ENCODE measurements around the gene HES4.

The HES4 gene

DNA sequence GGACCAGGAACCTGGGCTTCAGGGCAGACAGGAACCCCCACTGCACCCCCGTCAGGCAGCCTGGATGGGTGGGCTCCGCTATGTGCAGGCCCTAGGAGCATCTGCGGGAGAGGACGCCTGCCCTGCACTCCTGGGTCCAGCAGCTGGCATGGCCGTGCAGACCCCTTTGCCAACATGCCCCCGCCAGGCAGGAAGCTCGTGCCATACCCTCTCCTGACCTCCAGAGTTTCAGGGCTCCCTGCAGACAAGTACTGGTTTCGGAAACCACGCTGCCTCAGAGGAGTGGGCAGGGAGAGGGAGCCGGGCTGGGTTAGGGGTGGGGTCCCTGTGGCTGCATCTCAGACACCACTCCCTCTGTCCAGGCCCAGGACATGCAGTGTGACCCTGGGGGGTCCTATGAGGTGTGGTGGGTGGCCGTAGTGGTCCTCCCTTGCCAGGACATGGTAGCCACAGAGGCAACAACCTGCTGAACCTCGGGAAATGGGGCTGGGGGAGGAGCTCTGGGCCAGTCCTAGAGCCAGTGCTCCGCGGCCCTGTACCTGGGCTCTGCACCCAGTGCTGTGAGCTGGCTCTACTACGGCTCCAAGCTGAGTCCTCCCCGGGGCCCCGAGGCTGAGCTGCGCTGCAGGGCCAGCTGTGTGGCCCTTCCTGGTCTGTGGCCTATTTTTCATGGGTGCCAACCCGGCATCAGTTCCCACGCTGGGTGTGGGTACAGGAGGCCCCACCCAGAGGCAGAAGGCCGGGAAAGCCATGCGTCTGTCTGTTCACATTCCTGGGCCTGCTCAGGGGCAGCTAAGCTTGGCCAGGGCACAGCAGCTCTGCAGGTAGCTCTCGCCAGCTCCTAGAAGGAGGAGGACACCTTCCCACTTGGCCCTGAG lies 32.2 kb downstream of the HES4 start:
- H3K4me3 ChIP-seq (ENCODE audit: low read length) = no peak overlapping the region
- H3K9ac ChIP-seq (ENCODE audit: low read length) = no peak overlapping the region
- H3K27ac ChIP-seq (ENCODE audit: low read depth, low read length) = no peak overlapping the region
- no peaks in the 10 kb centered on the region for H3K4me1 ChIP-seq (ENCODE audit: control insufficient read depth, insufficient read depth, low read length)
- no peaks in the 10 kb centered on the region for H3K36me3 ChIP-seq (ENCODE audit: control insufficient read depth, insufficient read depth, low read length)
- H3K27me3 ChIP-seq (ENCODE audit: control insufficient read depth, insufficient read depth, low read length) = peaks cover 23% of the 10 kb centered on the region

GRCh38 chr1:966704-967300 lies 33.1 kb downstream of the HES4 start:
- H3K36me3 ChIP-seq (ENCODE audit: control insufficient read depth, insufficient read depth, low read length) = no peaks in the 10 kb centered on the region
- H3K27me3 ChIP-seq (ENCODE audit: control insufficient read depth, insufficient read depth, low read length) = peaks cover 20% of the 10 kb centered on the region
- no peak overlapping the region for H3K9ac ChIP-seq (ENCODE audit: low read length)
- H3K4me1 ChIP-seq (ENCODE audit: control insufficient read depth, insufficient read depth, low read length) = no peaks in the 10 kb centered on the region
- H3K4me3 ChIP-seq (ENCODE audit: low read length) = peak overlapping the region; percentile 78
- H3K27ac ChIP-seq (ENCODE audit: low read depth, low read length) = no peak overlapping the region

- Histone ChIP-seq H3K27ac (ENCODE audit: low read depth, low read length) (no peak within 1 kb of the TSS), H3K4me1 (ENCODE audit: control insufficient read depth, insufficient read depth, low read length) (no peaks in the 10 kb centered on the region), H3K27me3 (ENCODE audit: control insufficient read depth, insufficient read depth, low read length) (peaks cover 20% of the 10 kb centered on the region), H3K36me3 (ENCODE audit: control insufficient read depth, insufficient read depth, low read length) (no peaks in the 10 kb centered on the region), H3K9ac (ENCODE audit: low read length) (no peak within 1 kb of the TSS), H3K4me3 (ENCODE audit: low read length) (peak within 1 kb of the TSS; percentile 78)
Measured at GRCh38 chr1:966135-966703, 33.7 kb downstream of the HES4 start, which contains the start of gene PLEKHN1. TSS of gene PLEKHN1 (plus strand) at chr1:966482. CDS start at chr1:966532, 50 bp downstream.

GRCh38 chr1:965526-966134 lies 34.3 kb downstream of the HES4 start:
- H3K27ac ChIP-seq (ENCODE audit: low read depth, low read length) = no peak overlapping the region
- no peaks in the 10 kb centered on the region for H3K4me1 ChIP-seq (ENCODE audit: control insufficient read depth, insufficient read depth, low read length)
- peaks cover 17% of the 10 kb centered on the region for H3K27me3 ChIP-seq (ENCODE audit: control insufficient read depth, insufficient read depth, low read length)
- H3K9ac ChIP-seq (ENCODE audit: low read length) = no peak overlapping the region
- no peak overlapping the region for H3K4me3 ChIP-seq (ENCODE audit: low read length)
- H3K36me3 ChIP-seq (ENCODE audit: control insufficient read depth, insufficient read depth, low read length) = no peaks in the 10 kb centered on the region

DNA sequence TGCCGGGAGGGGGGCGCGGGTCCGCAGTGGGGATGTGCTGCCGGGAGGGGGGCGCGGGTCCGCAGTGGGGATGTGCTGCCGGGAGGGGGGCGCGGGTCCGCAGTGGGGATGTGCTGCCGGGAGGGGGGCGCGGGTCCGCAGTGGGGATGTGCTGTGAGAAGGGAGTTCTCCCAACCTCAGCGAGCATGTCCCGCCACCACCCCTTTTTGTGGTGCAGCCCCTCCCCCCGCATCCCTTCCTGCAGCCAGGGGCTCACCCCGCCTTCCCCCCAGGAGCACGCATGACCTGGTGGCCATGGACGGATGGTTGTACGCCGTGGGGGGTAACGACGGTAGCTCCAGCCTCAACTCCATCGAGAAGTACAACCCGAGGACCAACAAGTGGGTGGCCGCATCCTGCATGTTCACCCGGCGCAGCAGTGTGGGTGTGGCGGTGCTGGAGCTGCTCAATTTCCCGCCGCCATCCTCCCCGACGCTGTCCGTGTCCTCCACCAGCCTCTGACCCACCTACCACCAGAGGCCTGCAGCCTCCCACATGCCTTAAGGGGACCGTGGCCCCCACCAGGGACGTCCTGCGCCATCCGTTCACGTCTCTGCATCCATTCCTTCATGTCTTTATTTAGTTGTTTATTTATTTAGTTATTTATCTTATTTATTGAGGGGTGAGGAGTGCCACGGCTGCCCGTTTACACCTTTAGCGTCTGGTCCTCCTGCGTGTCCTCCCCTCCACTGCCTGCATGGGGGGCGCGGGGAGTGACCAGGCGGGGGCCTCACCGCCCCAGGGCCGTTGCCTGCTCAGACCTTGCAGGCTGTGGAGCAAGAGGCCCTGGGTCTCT lies 35.0 kb downstream of the HES4 start:
- Histone ChIP-seq H3K4me3 (ENCODE audit: low read length) (no peak overlapping the region), H3K36me3 (ENCODE audit: control insufficient read depth, insufficient read depth, low read length) (no peaks in the 10 kb centered on the region), H3K27me3 (ENCODE audit: control insufficient read depth, insufficient read depth, low read length) (peaks cover 11% of the 10 kb centered on the region), H3K4me1 (ENCODE audit: control insufficient read depth, insufficient read depth, low read length) (no peaks in the 10 kb centered on the region), H3K27ac (ENCODE audit: low read depth, low read length) (no peak overlapping the region), H3K9ac (ENCODE audit: low read length) (no peak overlapping the region)

DNA sequence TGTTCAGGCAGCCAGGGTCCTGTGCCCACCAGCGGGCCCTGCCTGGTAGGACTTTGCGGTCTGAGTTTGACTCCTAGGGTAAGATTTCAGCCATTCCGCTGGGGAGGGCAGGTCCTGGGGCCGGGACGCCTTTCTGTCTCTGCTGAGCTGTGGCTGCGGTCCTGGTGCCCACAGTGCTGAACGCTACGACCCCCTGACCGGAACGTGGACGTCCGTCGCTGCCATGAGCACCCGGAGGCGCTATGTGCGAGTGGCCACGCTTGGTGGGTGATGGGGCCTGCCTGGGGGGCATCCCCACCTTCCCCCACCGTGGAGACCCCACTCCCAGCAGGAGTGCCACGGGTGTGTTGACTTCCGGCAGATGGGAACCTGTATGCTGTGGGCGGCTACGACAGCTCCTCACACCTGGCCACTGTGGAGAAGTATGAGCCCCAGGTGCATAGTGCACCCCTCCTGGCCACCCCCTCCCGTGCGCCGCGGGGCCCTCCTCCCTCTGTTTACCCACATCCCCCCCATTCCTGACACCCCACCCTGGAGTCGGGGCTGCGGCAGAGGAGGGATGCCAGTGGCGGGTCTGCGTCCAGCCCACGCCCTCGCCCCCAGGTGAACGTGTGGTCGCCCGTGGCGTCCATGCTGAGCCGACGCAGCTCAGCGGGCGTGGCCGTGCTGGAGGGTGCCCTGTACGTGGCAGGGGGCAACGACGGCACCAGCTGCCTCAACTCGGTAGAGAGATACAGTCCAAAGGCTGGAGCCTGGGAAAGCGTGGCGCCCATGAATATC lies 36.0 kb downstream of the HES4 start:
- Histone ChIP-seq H3K4me3 (ENCODE audit: low read length) (no peak overlapping the region), H3K27me3 (ENCODE audit: control insufficient read depth, insufficient read depth, low read length) (peaks cover 8% of the 10 kb centered on the region), H3K27ac (ENCODE audit: low read depth, low read length) (no peak overlapping the region), H3K9ac (ENCODE audit: low read length) (no peak overlapping the region), H3K36me3 (ENCODE audit: control insufficient read depth, insufficient read depth, low read length) (no peaks in the 10 kb centered on the region), H3K4me1 (ENCODE audit: control insufficient read depth, insufficient read depth, low read length) (no peaks in the 10 kb centered on the region)

DNA sequence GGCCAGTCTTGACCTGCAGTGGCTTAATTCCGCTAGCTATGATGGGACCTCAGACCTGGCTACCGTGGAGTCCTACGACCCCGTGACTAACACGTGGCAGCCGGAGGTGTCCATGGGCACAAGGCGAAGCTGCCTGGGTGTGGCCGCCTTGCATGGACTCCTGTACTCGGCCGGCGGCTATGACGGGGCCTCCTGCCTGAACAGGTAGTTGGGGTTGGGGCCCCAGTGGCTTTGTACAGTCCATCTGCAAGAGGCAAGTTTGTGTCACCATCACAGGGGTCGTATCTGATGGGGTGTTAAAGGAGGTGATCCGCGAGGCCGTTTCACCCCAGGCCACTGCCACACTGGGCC lies 36.6 kb downstream of the HES4 start:
- no peaks in the 10 kb centered on the region for H3K4me1 ChIP-seq (ENCODE audit: control insufficient read depth, insufficient read depth, low read length)
- no peaks in the 10 kb centered on the region for H3K36me3 ChIP-seq (ENCODE audit: control insufficient read depth, insufficient read depth, low read length)
- no peak overlapping the region for H3K27ac ChIP-seq (ENCODE audit: low read depth, low read length)
- no peak overlapping the region for H3K4me3 ChIP-seq (ENCODE audit: low read length)
- H3K27me3 ChIP-seq (ENCODE audit: control insufficient read depth, insufficient read depth, low read length) = peaks cover 7% of the 10 kb centered on the region
- H3K9ac ChIP-seq (ENCODE audit: low read length) = no peak overlapping the region

DNA sequence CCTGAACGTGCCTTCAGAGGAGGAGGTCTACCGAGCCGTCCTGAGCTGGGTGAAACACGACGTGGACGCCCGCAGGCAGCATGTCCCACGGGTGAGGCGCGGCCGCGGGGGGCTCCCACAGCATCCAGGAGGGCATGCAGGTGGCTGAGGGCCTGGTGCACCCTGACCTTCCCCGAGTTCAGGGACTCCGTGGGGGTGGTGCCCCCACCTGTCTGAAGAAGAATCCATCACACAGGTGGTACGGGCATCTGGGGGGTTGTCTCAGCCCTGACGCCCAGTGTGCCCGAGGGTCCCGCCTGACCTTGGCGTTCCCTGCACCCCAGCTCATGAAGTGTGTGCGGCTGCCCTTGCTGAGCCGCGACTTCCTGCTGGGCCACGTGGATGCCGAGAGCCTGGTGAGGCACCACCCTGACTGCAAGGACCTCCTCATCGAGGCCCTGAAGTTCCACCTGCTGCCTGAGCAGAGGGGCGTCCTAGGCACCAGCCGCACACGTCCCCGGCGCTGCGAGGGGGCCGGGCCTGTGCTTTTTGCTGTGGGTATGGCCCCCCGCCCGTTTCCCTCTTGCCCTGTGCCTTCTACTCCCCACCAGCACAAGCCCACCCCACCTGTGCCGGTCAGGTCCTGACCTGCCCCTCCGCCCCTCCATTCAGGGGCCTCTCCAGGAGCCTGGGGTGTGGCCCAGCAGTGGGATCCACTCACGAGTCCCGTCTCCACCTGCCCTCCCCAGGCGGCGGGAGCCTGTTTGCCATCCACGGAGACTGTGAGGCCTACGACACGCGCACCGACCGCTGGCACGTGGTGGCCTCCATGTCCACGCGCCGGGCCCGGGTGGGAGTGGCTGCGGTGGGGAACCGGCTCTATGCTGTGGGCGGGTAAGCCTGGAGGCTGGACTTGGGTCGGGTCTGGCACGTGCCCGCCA lies 37.3 kb downstream of the HES4 start:
- H3K4me3 ChIP-seq (ENCODE audit: low read length) = no peak overlapping the region
- H3K27me3 ChIP-seq (ENCODE audit: control insufficient read depth, insufficient read depth, low read length) = peaks cover 1% of the 10 kb centered on the region
- H3K27ac ChIP-seq (ENCODE audit: low read depth, low read length) = no peak overlapping the region
- no peak overlapping the region for H3K9ac ChIP-seq (ENCODE audit: low read length)
- no peaks in the 10 kb centered on the region for H3K36me3 ChIP-seq (ENCODE audit: control insufficient read depth, insufficient read depth, low read length)
- peaks cover 2% of the 10 kb centered on the region for H3K4me1 ChIP-seq (ENCODE audit: control insufficient read depth, insufficient read depth, low read length)

DNA sequence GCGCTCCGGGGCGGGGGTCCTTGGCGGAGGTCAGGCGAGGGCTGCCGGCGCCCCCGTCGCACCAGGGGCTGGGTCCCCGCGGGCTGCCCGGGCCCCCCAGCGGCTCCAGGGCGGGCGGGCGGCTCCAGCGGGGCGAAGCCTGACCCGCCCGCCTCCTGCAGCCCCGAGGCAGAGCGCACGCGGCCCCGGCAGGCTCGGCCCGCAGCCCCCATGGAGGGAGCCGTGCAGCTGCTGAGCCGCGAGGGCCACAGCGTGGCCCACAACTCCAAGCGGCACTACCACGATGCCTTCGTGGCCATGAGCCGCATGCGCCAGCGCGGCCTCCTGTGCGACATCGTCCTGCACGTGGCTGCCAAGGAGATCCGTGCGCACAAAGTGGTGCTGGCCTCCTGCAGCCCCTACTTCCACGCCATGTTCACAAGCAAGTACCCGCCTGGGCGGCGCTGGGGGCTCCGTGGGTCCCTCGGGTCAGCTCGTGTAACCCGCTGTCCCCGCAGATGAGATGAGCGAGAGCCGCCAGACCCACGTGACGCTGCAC lies 38.7 kb downstream of the HES4 start:
- Histone ChIP-seq H3K4me1 (ENCODE audit: control insufficient read depth, insufficient read depth, low read length) (peaks cover 4% of the 10 kb centered on the region), H3K27me3 (ENCODE audit: control insufficient read depth, insufficient read depth, low read length) (no peaks in the 10 kb centered on the region), H3K36me3 (ENCODE audit: control insufficient read depth, insufficient read depth, low read length) (peaks cover 4% of the 10 kb centered on the region), H3K4me3 (ENCODE audit: low read length) (peak overlapping the region; percentile 58), H3K9ac (ENCODE audit: low read length) (no peak overlapping the region), H3K27ac (ENCODE audit: low read depth, low read length) (no peak overlapping the region)

GRCh38 chr1:960363-961131 lies 39.4 kb downstream of the HES4 start, which contains the start of gene KLHL17:
TSS of gene KLHL17 (plus strand) at chr1:960584. CDS start at chr1:960694, 110 bp downstream.
- peak within 1 kb of the TSS; percentile 59 for H3K4me3 ChIP-seq (ENCODE audit: low read length)
- peaks cover 4% of the 10 kb centered on the region for H3K4me1 ChIP-seq (ENCODE audit: control insufficient read depth, insufficient read depth, low read length)
- peaks cover 10% of the 10 kb centered on the region for H3K36me3 ChIP-seq (ENCODE audit: control insufficient read depth, insufficient read depth, low read length)
- H3K27me3 ChIP-seq (ENCODE audit: control insufficient read depth, insufficient read depth, low read length) = no peaks in the 10 kb centered on the region
- H3K27ac ChIP-seq (ENCODE audit: low read depth, low read length) = no peak within 1 kb of the TSS
- H3K9ac ChIP-seq (ENCODE audit: low read length) = no peak within 1 kb of the TSS

Data from rectal smooth muscle tissue (tissue), 1 donor.